DOHH2 (cell line): ENCODE data around the gene PLSCR5.

Experiments used
- H3F3A ChIP-seq: fragments of 200-600 bp; sonication (generic), shearing (Covaris generic); 2 replicates; pipeline ENCODE4 v1.6.0; 2016; ENCODE audit warnings: antibody characterized with exemption, mild to moderate bottlenecking; ENCODE audit not compliant: control insufficient read depth, insufficient read depth
- H3K27ac ChIP-seq: fragments of 200-600 bp; sonication (generic); 2 replicates; pipeline ENCODE4 v1.5.1; 2014; ENCODE audit warnings: low read depth, mild to moderate bottlenecking, low read length, moderate library complexity
- H3K27me3 ChIP-seq: fragments of 200-600 bp; sonication (generic); 2 replicates; pipeline ENCODE4 v1.6.1; 2014; ENCODE audit warnings: mild to moderate bottlenecking, low read length, mixed read lengths; ENCODE audit not compliant: control insufficient read depth
- H3K36me3 ChIP-seq: fragments of 200-600 bp; sonication (generic); 2 replicates; pipeline ENCODE4 v1.6.1; 2014; ENCODE audit warnings: mild to moderate bottlenecking, low read length, moderate library complexity, mixed read lengths; ENCODE audit not compliant: control insufficient read depth
- H3K4me1 ChIP-seq: fragments of 200-600 bp; sonication (generic); 2 replicates; pipeline ENCODE4 v1.6.1; 2014; ENCODE audit warnings: mild to moderate bottlenecking, low read length, mixed read lengths; ENCODE audit not compliant: control insufficient read depth
- H3K4me2 ChIP-seq: fragments of 200-600 bp; sonication (generic); 2 replicates; pipeline ENCODE4 v1.6.0; 2014; ENCODE audit warnings: mild to moderate bottlenecking, low read length, moderate library complexity
- H3K4me3 ChIP-seq: fragments of 200-600 bp; sonication (generic); 2 replicates; pipeline ENCODE4 v1.5.1; 2014; ENCODE audit warnings: mild to moderate bottlenecking, low read length, mixed read lengths
- H3K79me2 ChIP-seq: fragments of 200-600 bp; sonication (generic); 2 replicates; pipeline ENCODE4 v1.6.1; 2014; ENCODE audit warnings: mild to moderate bottlenecking, low read length, mixed read lengths; ENCODE audit not compliant: control insufficient read depth
- H3K9me2 ChIP-seq: fragments of 200-600 bp; sonication (generic); replicated peaks from 2 replicates; pipeline ENCODE4 v1.6.1; 2014; ENCODE audit warnings: mild to moderate bottlenecking, low read length, mixed read lengths; ENCODE audit not compliant: control insufficient read depth
- H3K9me3 ChIP-seq: fragments of 200-600 bp; sonication (generic); 2 replicates; pipeline ENCODE4 v1.6.1; 2014; ENCODE audit warnings: antibody characterized with exemption, low read length, mixed read lengths; ENCODE audit not compliant: control insufficient read depth, insufficient read depth
- H4K20me1 ChIP-seq: fragments of 200-600 bp; sonication (generic); 2 replicates; pipeline ENCODE4 v1.6.0; 2014; ENCODE audit warnings: low read depth, mild to moderate bottlenecking, antibody characterized with exemption, low read length, moderate library complexity; ENCODE audit not compliant: control insufficient read depth, insufficient read depth
- CTCF ChIP-seq: fragments of 200-600 bp; sonication (generic); IDR thresholded peaks from one replicate; pipeline ENCODE4 v1.5.1; 2014; ENCODE audit warnings: antibody characterized with exemption, mild to moderate bottlenecking, low read depth, low read length; ENCODE audit not compliant: poor library complexity, severe bottlenecking
- EZH2phosphoT487 ChIP-seq: fragments of 200-600 bp; sonication (generic); IDR thresholded peaks from 2 replicates; pipeline ENCODE4 v1.6.1; 2017; ENCODE audit warnings: borderline replicate concordance, mild to moderate bottlenecking, antibody characterized with exemption, low read length, moderate library complexity, mixed read lengths

The PLSCR5 gene

GRCh38 chr3:146561463-146561862 lies 43.7 kb downstream of the PLSCR5 start:
- no peak overlapping the region for H3K27ac ChIP-seq
- no peaks in the 10 kb centered on the region for H3K36me3 ChIP-seq
- no peaks in the 10 kb centered on the region for H3K9me3 ChIP-seq
- H3F3A ChIP-seq: no peaks in the 10 kb centered on the region
- no peaks in the 10 kb centered on the region for H3K79me2 ChIP-seq
- no peak overlapping the region for H3K4me2 ChIP-seq
- H3K27me3 ChIP-seq: no peaks in the 10 kb centered on the region
- H3K4me1 ChIP-seq: no peaks in the 10 kb centered on the region
- H3K9me2 ChIP-seq: no peaks in the 10 kb centered on the region
- no peak for TF ChIP-seq CTCF
- no peak for TF ChIP-seq EZH2phosphoT487
- H4K20me1 ChIP-seq: no peaks in the 10 kb centered on the region
- H3K4me3 ChIP-seq: no peak overlapping the region

- no peak for TF ChIP-seq CTCF
- no peak for TF ChIP-seq EZH2phosphoT487
- Histone ChIP-seq H3K27ac (no peak overlapping the region), H3K9me2 (no peaks in the 10 kb centered on the region), H3K4me2 (no peak overlapping the region), H3K79me2 (no peaks in the 10 kb centered on the region), H3K36me3 (no peaks in the 10 kb centered on the region), H3K27me3 (no peaks in the 10 kb centered on the region), H3K4me1 (no peaks in the 10 kb centered on the region), H4K20me1 (no peaks in the 10 kb centered on the region), H3K9me3 (no peaks in the 10 kb centered on the region), H3F3A (no peaks in the 10 kb centered on the region), H3K4me3 (no peak overlapping the region)
These were observed 44.5 kb downstream of the PLSCR5 start for GRCh38 chr3:146560678-146561077.

- no peaks in the 10 kb centered on the region for H4K20me1 ChIP-seq
These were observed 45.8 kb downstream of the PLSCR5 start for GRCh38 chr3:146559388-146559787.

More at GRCh38 chr3:146559388-146559787, 45.8 kb downstream of the PLSCR5 start:
- Histone ChIP-seq H3K27ac (no peak overlapping the region), H3K4me2 (no peak overlapping the region), H3K27me3 (no peaks in the 10 kb centered on the region), H3K79me2 (no peaks in the 10 kb centered on the region), H3K4me1 (no peaks in the 10 kb centered on the region), H3K4me3 (no peak overlapping the region), H3K9me2 (no peaks in the 10 kb centered on the region), H3K36me3 (no peaks in the 10 kb centered on the region), H3F3A (no peaks in the 10 kb centered on the region), H3K9me3 (no peaks in the 10 kb centered on the region)
- TF ChIP-seq EZH2phosphoT487 (no peak), CTCF (no peak)
